SK-N-SH treated with all-trans-retinoic acid at 6 μM for 48 hours (cell line): ENCODE measurements around the gene TRIM65.

ENCODE experiments used
- ATAC-seq: fragments of 200-7000 bp; cut with Tn5 transposase; 3 replicates; pipeline ENCODE4 v1.9.1; 2020; ENCODE audit warnings: mild to moderate bottlenecking, moderate library complexity
- BACH2 ChIP-seq: fragments of 250-450 bp; sonication (Bioruptor Pico); IDR thresholded peaks from 2 replicates; pipeline ENCODE4 v1.9.0; 2021; ENCODE audit warnings: mild to moderate bottlenecking, borderline replicate concordance
- CSDC2 ChIP-seq: fragments of 250-450 bp; sonication (Bioruptor Pico); IDR thresholded peaks from 2 replicates; pipeline ENCODE4 v1.5.0; 2020; ENCODE audit warnings: mild to moderate bottlenecking, moderate library complexity
- ESRRG ChIP-seq: fragments of 250-450 bp; sonication (Bioruptor Pico); IDR thresholded peaks from 2 replicates; pipeline ENCODE4 v1.6.1; 2021; ENCODE audit warnings: mild to moderate bottlenecking
- ISL1 ChIP-seq: fragments of 250-450 bp; sonication (Bioruptor Pico); IDR thresholded peaks from 2 replicates; pipeline ENCODE4 v2.1.2; 2022; ENCODE audit warnings: mild to moderate bottlenecking, moderate library complexity
- OSR1 ChIP-seq: fragments of 250-450 bp; sonication (Bioruptor Pico); IDR thresholded peaks from 2 replicates; pipeline ENCODE4 v1.8.0; 2022; ENCODE audit warnings: moderate library complexity, mild to moderate bottlenecking, inconsistent platforms
- ZFP30 ChIP-seq: fragments of 450-650 bp; formaldehyde crosslinking; IDR thresholded peaks from 2 replicates; pipeline ENCODE4 v1.5.0; 2022; ENCODE audit warnings: mild to moderate bottlenecking, moderate library complexity
- ZNF565 ChIP-seq: fragments of 450-650 bp; formaldehyde crosslinking; conservative IDR thresholded peaks from 2 replicates; pipeline ENCODE4 v1.5.0; 2020; ENCODE audit warnings: low read depth, mild to moderate bottlenecking, moderate library complexity
- ZNF70 ChIP-seq: fragments of 450-650 bp; formaldehyde crosslinking; IDR thresholded peaks from 2 replicates; pipeline ENCODE4 v1.5.0; 2020; ENCODE audit warnings: mild to moderate bottlenecking, moderate library complexity
- TF ChIP-seq, protein P1 (sequence below): fragments of 250-450 bp; sonication (Bioruptor Pico); IDR thresholded peaks from 2 replicates; pipeline ENCODE4 v1.5.0; 2020; ENCODE audit warnings: mild to moderate bottlenecking, moderate library complexity
- TF ChIP-seq, protein P2 (sequence below): fragments of 250-450 bp; sonication (Bioruptor Pico); IDR thresholded peaks from 2 replicates; pipeline ENCODE4 v1.8.0; 2021; ENCODE audit warnings: low read depth, mild to moderate bottlenecking, moderate library complexity, borderline replicate concordance
- TF ChIP-seq, protein P3 (sequence below): fragments of 250-450 bp; sonication (Bioruptor Pico); IDR thresholded peaks from 2 replicates; pipeline ENCODE4 v1.8.0; 2020; ENCODE audit warnings: mild to moderate bottlenecking, moderate library complexity, borderline replicate concordance

TRIM65 gene

DNA sequence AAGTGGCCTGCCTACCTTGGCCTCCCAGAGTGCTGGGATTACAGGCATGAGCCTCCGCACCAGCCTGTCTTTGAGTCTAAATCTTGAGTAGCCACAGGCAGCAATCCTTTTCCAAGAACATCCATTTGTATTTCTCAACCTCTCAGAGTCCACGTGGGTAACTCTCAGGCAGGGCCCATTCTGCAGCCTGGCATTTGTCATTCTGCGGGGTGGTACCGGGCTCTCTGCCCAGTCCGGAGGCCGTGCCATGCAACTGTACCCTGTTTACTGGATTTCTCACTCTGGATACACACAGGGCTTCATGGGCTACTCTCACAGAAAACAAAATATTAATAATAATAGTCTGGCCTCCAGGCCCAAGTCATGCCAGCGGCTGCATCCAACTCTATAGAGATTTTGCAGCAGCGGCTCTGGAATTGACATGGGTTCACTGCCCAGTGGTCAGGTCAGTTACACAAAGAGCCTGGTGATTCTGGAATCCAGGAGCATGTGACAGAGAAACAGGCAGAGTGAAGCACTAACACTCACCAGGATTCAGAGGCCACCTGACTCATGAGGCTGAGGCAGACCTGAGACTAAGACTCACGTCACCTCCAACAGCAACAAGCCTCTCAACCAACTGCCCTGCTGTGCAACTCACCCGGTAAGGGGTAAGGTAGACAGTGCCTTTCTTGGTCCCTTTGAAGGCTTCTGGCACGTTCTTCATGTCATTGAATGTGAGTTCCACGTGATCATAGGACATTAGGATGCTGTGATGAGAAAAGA, 45.6 kb downstream of the TRIM65 start (continued):
- TF ChIP-seq, protein P1, sequence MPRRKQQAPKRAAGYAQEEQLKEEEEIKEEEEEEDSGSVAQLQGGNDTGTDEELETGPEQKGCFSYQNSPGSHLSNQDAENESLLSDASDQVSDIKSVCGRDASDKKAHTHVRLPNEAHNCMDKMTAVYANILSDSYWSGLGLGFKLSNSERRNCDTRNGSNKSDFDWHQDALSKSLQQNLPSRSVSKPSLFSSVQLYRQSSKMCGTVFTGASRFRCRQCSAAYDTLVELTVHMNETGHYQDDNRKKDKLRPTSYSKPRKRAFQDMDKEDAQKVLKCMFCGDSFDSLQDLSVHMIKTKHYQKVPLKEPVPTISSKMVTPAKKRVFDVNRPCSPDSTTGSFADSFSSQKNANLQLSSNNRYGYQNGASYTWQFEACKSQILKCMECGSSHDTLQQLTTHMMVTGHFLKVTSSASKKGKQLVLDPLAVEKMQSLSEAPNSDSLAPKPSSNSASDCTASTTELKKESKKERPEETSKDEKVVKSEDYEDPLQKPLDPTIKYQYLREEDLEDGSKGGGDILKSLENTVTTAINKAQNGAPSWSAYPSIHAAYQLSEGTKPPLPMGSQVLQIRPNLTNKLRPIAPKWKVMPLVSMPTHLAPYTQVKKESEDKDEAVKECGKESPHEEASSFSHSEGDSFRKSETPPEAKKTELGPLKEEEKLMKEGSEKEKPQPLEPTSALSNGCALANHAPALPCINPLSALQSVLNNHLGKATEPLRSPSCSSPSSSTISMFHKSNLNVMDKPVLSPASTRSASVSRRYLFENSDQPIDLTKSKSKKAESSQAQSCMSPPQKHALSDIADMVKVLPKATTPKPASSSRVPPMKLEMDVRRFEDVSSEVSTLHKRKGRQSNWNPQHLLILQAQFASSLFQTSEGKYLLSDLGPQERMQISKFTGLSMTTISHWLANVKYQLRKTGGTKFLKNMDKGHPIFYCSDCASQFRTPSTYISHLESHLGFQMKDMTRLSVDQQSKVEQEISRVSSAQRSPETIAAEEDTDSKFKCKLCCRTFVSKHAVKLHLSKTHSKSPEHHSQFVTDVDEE = no peak
- TF ChIP-seq, protein P2, sequence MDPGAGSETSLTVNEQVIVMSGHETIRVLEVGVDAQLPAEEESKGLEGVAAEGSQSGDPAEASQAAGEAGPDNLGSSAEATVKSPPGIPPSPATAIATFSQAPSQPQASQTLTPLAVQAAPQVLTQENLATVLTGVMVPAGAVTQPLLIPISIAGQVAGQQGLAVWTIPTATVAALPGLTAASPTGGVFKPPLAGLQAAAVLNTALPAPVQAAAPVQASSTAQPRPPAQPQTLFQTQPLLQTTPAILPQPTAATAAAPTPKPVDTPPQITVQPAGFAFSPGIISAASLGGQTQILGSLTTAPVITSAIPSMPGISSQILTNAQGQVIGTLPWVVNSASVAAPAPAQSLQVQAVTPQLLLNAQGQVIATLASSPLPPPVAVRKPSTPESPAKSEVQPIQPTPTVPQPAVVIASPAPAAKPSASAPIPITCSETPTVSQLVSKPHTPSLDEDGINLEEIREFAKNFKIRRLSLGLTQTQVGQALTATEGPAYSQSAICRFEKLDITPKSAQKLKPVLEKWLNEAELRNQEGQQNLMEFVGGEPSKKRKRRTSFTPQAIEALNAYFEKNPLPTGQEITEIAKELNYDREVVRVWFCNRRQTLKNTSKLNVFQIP (CRISPR knock-in tag) = no peak

DNA sequence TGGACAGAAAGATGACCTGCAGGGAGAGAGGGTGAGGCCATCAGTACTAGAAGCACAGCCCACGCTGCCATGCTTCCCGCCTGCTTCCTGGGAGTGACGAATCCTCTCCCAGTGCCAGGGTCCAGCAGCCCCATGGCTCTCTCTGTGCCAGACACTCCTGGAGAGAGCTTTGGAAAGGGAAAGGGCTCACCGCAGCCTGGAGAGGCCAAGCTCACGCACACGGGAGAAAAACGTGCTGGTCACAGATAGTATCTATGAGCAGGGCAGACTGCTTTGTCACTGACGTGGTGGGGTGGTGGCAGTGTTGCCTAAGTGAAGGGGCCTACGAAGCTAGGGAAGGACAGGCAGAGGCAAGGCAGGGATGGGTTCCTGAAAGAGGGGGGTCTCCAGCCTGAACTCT, 47.0 kb downstream of the TRIM65 start:
- TF ChIP-seq ESRRG (CRISPR knock-in tag) = no peak

DNA sequence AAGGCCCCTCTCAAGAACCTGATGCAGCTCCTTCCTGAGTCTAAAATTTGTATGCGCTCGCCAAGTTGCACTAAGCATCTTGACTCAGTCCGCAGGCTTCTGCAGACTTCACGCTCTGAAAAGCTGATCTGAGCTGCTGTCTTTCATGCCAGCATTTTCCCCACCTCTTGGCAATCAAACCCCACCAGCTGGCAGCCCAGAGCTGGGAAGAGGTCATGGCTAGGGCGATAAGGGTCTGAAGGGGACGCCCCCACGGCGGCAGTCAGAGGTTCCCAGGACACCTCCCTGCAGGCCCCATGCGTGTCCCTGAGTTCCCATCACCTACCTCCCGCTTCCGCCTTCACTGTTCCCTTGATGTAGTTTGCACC, 47.5 kb downstream of the TRIM65 start:
- TF ChIP-seq ZNF565 (CRISPR knock-in tag) (no peak), ESRRG (CRISPR knock-in tag) (no peak), ZFP30 (no peak), ZNF70 (CRISPR knock-in tag) (no peak)
- TF ChIP-seq, protein P3, sequence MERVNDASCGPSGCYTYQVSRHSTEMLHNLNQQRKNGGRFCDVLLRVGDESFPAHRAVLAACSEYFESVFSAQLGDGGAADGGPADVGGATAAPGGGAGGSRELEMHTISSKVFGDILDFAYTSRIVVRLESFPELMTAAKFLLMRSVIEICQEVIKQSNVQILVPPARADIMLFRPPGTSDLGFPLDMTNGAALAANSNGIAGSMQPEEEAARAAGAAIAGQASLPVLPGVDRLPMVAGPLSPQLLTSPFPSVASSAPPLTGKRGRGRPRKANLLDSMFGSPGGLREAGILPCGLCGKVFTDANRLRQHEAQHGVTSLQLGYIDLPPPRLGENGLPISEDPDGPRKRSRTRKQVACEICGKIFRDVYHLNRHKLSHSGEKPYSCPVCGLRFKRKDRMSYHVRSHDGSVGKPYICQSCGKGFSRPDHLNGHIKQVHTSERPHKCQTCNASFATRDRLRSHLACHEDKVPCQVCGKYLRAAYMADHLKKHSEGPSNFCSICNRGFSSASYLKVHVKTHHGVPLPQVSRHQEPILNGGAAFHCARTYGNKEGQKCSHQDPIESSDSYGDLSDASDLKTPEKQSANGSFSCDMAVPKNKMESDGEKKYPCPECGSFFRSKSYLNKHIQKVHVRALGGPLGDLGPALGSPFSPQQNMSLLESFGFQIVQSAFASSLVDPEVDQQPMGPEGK (CRISPR knock-in tag) = no peak
- no peak for ATAC-seq

More for the DNA sequence above, 47.0 kb downstream of the TRIM65 start:
- no peak for ATAC-seq

DNA sequence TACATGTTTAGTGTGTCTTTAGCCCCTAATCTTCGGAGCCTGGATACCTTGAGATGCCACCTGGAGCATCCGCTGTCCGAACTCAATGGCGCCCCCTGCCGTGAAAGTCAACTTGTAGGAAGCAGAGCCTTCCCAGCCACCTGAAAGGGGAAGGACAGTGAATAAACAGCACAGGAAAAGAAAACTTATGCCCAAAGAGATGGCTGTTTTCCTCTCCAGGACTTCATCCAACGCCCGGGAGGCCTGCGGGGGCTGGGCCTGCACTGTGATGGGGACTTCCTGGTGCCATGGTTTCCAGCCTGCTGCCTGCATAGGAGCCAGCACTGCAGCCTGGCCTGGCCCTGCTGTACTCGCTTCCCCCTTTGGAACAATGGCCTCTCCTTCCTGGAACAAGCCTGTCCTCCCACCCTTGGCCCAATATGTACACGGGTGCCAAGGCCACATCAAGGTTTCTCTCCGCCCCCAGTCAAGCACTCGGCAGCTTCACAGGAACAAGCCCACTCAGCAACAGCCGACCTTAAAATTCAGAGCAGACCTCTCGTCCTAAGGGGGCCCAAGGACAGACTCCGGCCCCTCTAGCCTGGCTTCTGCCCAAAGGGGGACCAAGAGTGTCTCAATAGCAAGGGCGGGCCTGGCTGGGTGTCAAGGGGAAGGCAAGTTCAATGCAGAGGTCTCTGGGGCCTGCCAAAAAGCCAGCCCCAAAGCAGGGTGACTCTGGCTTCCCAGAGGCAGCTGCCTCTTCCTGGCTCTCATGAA, 48.0 kb downstream of the TRIM65 start:
- peak; percentile 53 for ATAC-seq
- TF ChIP-seq OSR1 (CRISPR knock-in tag) = no peak
- no peak for TF ChIP-seq CSDC2 (CRISPR knock-in tag)
- TF ChIP-seq, protein P3 (CRISPR knock-in tag) = no peak

DNA sequence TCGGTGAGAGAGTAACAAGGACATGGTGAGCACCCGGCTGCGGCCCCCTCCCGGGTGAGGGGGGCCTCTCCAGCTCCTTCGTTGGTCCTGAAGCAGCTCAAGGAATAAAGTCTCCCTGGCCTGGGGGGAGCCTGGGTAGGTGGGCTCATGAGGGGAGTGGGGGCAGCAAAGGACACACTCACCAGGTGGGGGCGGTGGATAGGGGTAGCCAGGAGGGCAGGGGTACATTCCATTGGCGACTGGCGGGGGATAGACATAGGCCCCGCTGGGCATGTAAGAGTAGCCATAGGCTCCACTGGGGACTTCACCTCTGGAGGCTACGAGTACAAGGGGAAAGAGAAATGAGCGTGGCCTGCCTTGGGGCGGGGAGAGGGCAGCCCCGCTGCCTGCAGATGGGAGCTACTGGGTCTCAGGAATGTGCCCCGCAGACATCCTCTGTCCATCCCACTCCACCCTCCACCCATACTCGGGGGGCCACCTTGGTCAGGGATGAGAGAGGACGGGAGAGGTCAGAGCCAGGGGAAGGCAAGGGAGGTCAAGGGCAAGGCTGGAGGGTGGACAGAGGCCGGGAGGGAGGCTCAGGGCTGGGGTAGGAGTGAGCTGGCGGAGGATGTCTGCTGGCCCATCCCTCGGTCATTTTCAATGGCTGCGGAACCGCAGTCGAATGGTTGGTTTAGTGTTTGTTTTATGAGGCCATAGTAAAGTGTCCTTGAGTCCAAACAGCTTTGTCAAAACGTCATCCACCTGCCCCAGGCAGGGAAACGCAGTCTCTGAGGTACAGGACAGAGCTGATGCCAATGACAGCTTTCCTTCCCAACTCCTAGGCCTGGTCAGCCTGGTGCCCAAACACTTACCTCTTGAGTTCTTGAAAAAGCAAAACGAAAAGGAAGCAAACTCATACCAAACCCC, 48.9 kb downstream of the TRIM65 start:
- no peak for TF ChIP-seq ZFP30
- TF ChIP-seq BACH2 (CRISPR knock-in tag) = no peak
- no peak for TF ChIP-seq ISL1 (CRISPR knock-in tag)
- ATAC-seq = no peak
